Caco-2 (cell line): ENCODE measurements around the gene PIGQ. TPM values are rescaled to one million over a fixed set of nuclear protein-coding genes. Genes with fewer than 3 reads are reported as not detected.
A peak's percentile ranks its signal among the peaks of the same experiment; 100 is the strongest.

Source experiments
- BruUV-seq: library from RNA; stranded (reverse); fragments of 400-500 nt; replicated peaks from 2 replicates; lab custom pipeline; 2021; lab: Mats Ljungman, UMichigan
- CTCF ChIA-PET: fragments of 300-600 bp; sonication (Branson Sonifier 250); formaldehyde crosslinking; loops from one replicate; lab custom pipeline; 2022; ENCODE audit warnings: antibody characterized with exemption; lab: Charles Lee
- POLR2A ChIA-PET: fragments of 300-600 bp; sonication (Branson Sonifier 250); formaldehyde crosslinking; loops from one replicate; lab custom pipeline; 2022; ENCODE audit warnings: antibody characterized with exemption; lab: Charles Lee
- DNase-seq, 2 experiments: peaks; one replicate each; pipeline versions ENCODE4 v3.0.0 to v3.0.0-alpha.2; 2020 to 2022
- H3K27me3 ChIP-seq: replicated peaks from 2 replicates; pipeline ENCODE4 v1.6.0; 2011; ENCODE audit warnings: low read length; ENCODE audit not compliant: control insufficient read depth, insufficient read depth
- H3K36me3 ChIP-seq: 2 replicates; pipeline ENCODE4 v1.5.1; 2011; ENCODE audit warnings: low read length; ENCODE audit not compliant: control insufficient read depth, insufficient read depth
- H3K4me1 ChIP-seq: fragments of 250-450 bp; sonication (Bioruptor Pico); 2 replicates; pipeline ENCODE4 v1.5.1; 2020; ENCODE audit warnings: mild to moderate bottlenecking
- H3K4me3 ChIP-seq: 2 replicates; pipeline ENCODE4 v1.5.1; 2011; ENCODE audit warnings: low read depth, mild to moderate bottlenecking, control low read depth, low read length
- H3K9me3 ChIP-seq: fragments of 250-450 bp; sonication (Bioruptor Pico); 2 replicates; pipeline ENCODE4 v1.5.1; 2020; ENCODE audit warnings: mild to moderate bottlenecking, moderate library complexity
- H3K27ac Mint-ChIP-seq: one replicate; pipeline ENCODE4 v1.8.0; 2022; ENCODE audit warnings: mixed read lengths; ENCODE audit not compliant: unreplicated experiment
- H3K27me3 Mint-ChIP-seq: one replicate; pipeline ENCODE4 v1.8.0; 2022; ENCODE audit warnings: mixed read lengths; ENCODE audit not compliant: insufficient read depth, unreplicated experiment
- H3K36me3 Mint-ChIP-seq: one replicate; pipeline ENCODE4 v1.8.0; 2022; ENCODE audit warnings: mild to moderate bottlenecking, mixed read lengths; ENCODE audit not compliant: insufficient read depth, unreplicated experiment
- H3K4me1 Mint-ChIP-seq: one replicate; pipeline ENCODE4 v1.8.0; 2022; ENCODE audit warnings: low read depth, mixed read lengths; ENCODE audit not compliant: unreplicated experiment
- H3K4me3 Mint-ChIP-seq: one replicate; pipeline ENCODE4 v1.8.0; 2022; ENCODE audit warnings: mild to moderate bottlenecking, moderate library complexity, mixed read lengths; ENCODE audit not compliant: unreplicated experiment
- H3K9me3 Mint-ChIP-seq: one replicate; pipeline ENCODE4 v1.8.0; 2022; ENCODE audit warnings: mixed read lengths; ENCODE audit not compliant: unreplicated experiment
- intact Hi-C: fragments of 100-400 bp; cut with micrococcal nuclease; formaldehyde crosslinking; loops from one replicate; pipeline ENCODE4 v1.10.0; 2022; ENCODE audit not compliant: unreplicated experiment
- total RNA-seq: library from RNA; stranded (reverse); gene quantifications from 2 replicates; pipeline ENCODE4 v1.2.3, GENCODE V29; 2022
- TF ChIP-seq, protein P1 (sequence below), 2 experiments: fragments of 200-600 bp in 1 of 2; IDR thresholded peaks; 1 replicate in 1 of 2; 2 replicates in 1 of 2; pipeline versions ENCODE4 v1.5.1 to v1.8.0; 2011 to 2022; ENCODE audit warnings: antibody characterized with exemption in 1 of 2, control low read depth in 1 of 2, inconsistent platforms in 1 of 2, low read depth in 1 of 2, low read length in 1 of 2, mild to moderate bottlenecking in 1 of 2, moderate library complexity in 1 of 2; ENCODE audit not compliant: insufficient read depth in 1 of 2, severe bottlenecking in 1 of 2, unreplicated experiment in 1 of 2

Gene PIGQ
- total RNA-seq, 1 experiment from 2014 or later = 45.8 TPM

DNA sequence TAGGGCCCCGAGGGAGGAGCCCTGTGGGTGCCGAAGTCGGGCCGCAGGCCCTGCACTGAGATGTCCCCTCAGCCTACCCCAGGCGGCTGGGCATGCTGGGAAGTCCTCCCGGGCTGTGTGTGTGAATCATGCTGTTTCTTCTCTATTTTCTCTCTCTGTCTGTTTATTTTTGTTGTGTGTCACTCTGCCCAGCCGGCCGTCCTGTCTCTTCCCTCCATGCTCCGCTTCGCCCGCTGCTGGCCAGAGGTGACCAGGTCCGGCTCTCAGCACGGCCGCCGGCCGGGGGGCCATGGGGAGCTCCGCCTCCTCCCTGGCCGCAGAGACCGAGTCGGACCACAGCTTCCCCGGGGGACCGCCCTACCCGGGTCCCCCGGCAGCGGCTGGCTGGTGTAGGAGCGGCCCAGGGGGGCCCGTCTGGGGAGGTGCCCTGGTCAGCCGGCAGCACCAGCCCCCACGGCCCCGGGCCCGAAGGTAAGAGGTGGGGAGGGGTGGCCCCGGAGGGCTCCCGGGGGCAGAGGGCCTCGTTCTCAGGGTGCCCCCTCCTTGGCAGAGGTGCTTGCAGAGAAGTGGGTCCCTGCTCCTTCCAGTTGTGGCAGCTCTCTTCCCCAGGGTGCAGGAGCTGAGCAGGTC lies 29.8 kb upstream of the PIGQ start:
- no TSS peak for BruUV-seq
- Histone ChIP-seq H3K4me3 (no peak overlapping the region), H3K36me3 (peaks cover 4% of the 10 kb centered on the region; the same call in 1 of the 2 replicates), H3K27me3 (no peaks in the 10 kb centered on the region), H3K9me3 (no peaks in the 10 kb centered on the region), H3K4me1 (peaks cover 7% of the 10 kb centered on the region)
- ChIA-PET CTCF (no interaction called here), POLR2A (no interaction called here)
- intact Hi-C loops = no loop called here
- Mint-ChIP-seq H3K36me3 (peaks cover 34% of the 10 kb centered on the region), H3K27me3 (no peaks in the 10 kb centered on the region), H3K4me1 (no peaks in the 10 kb centered on the region), H3K4me3 (peak overlapping the region; percentile 15), H3K9me3 (no peaks in the 10 kb centered on the region), H3K27ac (no peak overlapping the region)
- TF ChIP-seq, protein P1, sequence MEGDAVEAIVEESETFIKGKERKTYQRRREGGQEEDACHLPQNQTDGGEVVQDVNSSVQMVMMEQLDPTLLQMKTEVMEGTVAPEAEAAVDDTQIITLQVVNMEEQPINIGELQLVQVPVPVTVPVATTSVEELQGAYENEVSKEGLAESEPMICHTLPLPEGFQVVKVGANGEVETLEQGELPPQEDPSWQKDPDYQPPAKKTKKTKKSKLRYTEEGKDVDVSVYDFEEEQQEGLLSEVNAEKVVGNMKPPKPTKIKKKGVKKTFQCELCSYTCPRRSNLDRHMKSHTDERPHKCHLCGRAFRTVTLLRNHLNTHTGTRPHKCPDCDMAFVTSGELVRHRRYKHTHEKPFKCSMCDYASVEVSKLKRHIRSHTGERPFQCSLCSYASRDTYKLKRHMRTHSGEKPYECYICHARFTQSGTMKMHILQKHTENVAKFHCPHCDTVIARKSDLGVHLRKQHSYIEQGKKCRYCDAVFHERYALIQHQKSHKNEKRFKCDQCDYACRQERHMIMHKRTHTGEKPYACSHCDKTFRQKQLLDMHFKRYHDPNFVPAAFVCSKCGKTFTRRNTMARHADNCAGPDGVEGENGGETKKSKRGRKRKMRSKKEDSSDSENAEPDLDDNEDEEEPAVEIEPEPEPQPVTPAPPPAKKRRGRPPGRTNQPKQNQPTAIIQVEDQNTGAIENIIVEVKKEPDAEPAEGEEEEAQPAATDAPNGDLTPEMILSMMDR (IDR thresholded peaks at IDR 0.05; ENCODE audit: insufficient read depth in 1 of 2, low read depth in 1 of 2, low read length in 1 of 2, severe bottlenecking in 1 of 2, unreplicated experiment in 1 of 2) = no peak
- no peak for DNase-seq

DNA sequence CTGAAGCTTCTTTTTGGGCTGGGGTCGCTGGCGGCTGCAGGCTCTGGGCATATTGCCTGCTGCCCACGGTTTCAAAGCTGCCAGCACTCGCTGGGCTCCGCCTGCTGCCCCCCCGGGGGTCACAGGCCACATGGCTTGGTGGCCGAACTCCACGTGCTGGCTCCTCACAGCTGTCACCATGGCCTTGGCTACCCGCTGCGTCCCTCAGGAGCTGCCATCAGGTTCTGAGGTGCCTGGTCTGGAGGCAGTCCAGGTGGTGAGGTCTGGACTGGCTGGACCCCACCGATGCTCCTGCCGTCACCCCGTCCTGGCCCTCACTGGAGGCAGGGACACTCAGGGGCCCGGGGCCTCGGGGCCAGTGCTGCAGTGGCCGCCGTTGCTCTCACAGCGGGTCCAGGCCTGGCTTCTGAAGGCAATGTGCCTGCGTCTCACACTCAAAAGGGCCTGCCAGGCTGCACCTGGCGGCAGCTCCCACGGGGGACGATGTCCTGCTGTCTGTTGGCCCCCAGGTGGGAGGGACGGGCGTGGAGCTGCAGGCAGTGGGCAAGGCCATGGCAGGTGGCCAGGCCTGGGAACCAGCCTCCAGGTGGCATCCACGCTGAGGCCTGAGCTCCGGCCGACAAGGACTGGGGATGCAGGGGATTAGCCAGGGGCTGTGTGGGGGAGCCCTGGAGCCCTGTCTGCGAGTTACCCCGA lies 29.0 kb upstream of the PIGQ start:
- Mint-ChIP-seq H3K4me1 (no peaks in the 10 kb centered on the region), H3K27me3 (no peaks in the 10 kb centered on the region), H3K4me3 (no peak overlapping the region), H3K36me3 (peaks cover 35% of the 10 kb centered on the region), H3K27ac (no peak overlapping the region), H3K9me3 (no peaks in the 10 kb centered on the region)
- Histone ChIP-seq H3K36me3 (peaks cover 4% of the 10 kb centered on the region; the same call in 1 of the 2 replicates), H3K9me3 (no peaks in the 10 kb centered on the region), H3K4me1 (no peaks in the 10 kb centered on the region), H3K27me3 (no peaks in the 10 kb centered on the region), H3K4me3 (no peak overlapping the region)
- DNase-seq = no peak
- ChIA-PET POLR2A (no interaction called here), CTCF (no interaction called here)
- TF ChIP-seq, protein P1 (IDR thresholded peaks at IDR 0.05; ENCODE audit: insufficient read depth in 1 of 2, low read depth in 1 of 2, low read length in 1 of 2, severe bottlenecking in 1 of 2, unreplicated experiment in 1 of 2) = no peak
- BruUV-seq = no TSS peak
- intact Hi-C loops = no loop called here

DNA sequence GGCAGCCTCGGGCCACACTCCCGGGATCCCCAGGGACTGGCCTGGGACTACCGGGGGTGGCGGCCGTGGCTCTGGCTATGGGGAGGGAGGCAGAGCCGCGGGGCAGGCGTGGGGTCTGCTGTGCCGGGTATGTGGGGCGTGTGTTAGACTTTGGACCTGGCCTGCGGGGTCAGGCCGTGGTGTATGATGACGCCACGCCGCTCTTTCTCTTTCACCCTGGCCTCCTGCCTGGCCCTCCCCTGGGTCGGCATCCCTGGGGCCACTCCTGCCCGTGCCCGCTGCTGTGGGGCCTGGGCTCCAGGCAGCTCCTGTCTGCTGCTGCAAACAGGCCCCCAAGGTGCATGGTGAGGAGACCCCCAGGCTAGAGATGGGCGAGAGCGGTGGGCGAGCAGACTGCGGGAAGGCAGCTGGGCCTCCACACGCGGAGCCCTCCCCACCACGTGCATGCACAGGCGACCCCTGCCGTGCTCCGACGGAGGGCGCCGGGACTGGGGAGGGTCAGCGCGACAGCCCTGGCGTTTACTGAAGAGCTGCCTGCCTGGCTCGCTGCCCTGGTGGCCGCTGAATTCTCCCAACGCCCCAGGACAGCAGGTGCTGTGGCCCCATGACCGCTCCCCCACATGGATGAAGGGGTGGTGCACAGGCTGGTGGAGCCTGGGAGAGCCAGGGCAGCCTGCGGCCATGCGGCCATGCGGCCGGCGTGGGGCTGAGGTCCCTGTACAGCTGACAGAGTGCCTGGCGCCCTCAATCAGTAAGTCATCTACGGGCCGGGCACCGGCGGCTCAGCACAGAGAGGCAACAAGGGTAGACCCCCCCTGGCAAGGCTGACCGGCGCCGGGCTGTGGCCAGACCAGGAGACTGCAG lies 26.2 kb upstream of the PIGQ start:
- no peaks in the 10 kb centered on the region for H3K4me1 ChIP-seq
- H3K27me3 Mint-ChIP-seq = no peaks in the 10 kb centered on the region
- no peaks in the 10 kb centered on the region for H3K9me3 Mint-ChIP-seq
- POLR2A ChIA-PET = interaction anchor here (0.9 kb wide), 1 partner anchor 16 kb away, joined by 3 read pairs; no protein-coding TSS in a partner anchor
- peaks cover 3% of the 10 kb centered on the region; the same call in 1 of the 2 replicates for H3K36me3 ChIP-seq
- H3K4me3 ChIP-seq = no peak overlapping the region
- H3K4me3 Mint-ChIP-seq = no peak overlapping the region
- intact Hi-C loops = no loop called here
- BruUV-seq = no TSS peak
- TF ChIP-seq, protein P1 (IDR thresholded peaks at IDR 0.05; ENCODE audit: insufficient read depth in 1 of 2, low read depth in 1 of 2, low read length in 1 of 2, severe bottlenecking in 1 of 2, unreplicated experiment in 1 of 2) = no peak
- H3K27me3 ChIP-seq = no peaks in the 10 kb centered on the region
- H3K36me3 Mint-ChIP-seq = peaks cover 23% of the 10 kb centered on the region
- no peak for DNase-seq
- no peaks in the 10 kb centered on the region for H3K4me1 Mint-ChIP-seq
- CTCF ChIA-PET = no interaction called here
- H3K27ac Mint-ChIP-seq = no peak overlapping the region
- H3K9me3 ChIP-seq = no peaks in the 10 kb centered on the region
